GM12878 (cell line): ENCODE data around the gene RET.

ENCODE experiments used
- TF ChIP-seq, protein P1 (sequence below): IDR thresholded peaks from 2 replicates; pipeline ENCODE4 v1.6.1; 2012; ENCODE audit warnings: low read depth, low read length, improper control_type of control experiment
- TF ChIP-seq, protein P2 (sequence below), 3 experiments: IDR thresholded peaks in 2 of 3; conservative IDR thresholded peaks in 1 of 3; 2 replicates each; pipeline ENCODE4 v1.5.1; 2011; ENCODE audit warnings: low read depth in 3 of 3, low read length in 3 of 3, mild to moderate bottlenecking in 3 of 3, control low read depth in 2 of 3, moderate library complexity in 2 of 3, inconsistent platforms in 1 of 3, mixed read lengths in 1 of 3; ENCODE audit not compliant: control insufficient read depth in 2 of 3, insufficient read depth in 1 of 3; ENCODE audit errors: extremely low read depth in 1 of 3

DNA sequence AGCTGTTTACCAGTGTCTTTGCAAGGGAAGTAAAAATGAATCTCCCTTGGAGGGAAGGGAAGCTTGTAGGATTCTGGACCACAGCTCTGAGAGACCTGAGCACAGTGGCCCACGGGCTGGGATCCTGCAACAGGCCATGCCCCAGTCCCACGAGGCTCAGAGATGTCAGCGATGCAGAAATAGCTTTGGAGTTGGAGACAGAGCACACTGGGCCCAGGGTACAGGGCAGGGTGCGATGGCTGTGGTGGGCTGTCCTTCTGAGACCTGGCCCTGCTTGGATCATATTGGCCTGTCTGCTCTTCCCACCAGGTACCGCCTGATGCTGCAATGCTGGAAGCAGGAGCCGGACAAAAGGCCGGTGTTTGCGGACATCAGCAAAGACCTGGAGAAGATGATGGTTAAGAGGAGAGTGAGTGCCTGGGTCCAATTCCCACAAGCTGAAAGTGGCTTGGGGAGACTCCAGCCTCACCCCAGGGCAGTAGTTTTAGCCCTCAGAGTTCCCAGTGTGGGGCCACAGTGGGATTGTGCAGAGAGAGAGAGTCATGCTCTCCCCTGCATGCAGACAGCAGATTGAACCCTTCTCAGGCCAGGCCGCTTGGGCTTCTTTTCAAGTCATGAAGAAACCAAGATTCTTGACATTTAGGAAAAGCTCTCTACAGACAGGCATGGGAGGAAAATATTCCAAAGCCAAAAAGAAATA is 47.9 kb downstream of the RET start:
- TF ChIP-seq, protein P1, sequence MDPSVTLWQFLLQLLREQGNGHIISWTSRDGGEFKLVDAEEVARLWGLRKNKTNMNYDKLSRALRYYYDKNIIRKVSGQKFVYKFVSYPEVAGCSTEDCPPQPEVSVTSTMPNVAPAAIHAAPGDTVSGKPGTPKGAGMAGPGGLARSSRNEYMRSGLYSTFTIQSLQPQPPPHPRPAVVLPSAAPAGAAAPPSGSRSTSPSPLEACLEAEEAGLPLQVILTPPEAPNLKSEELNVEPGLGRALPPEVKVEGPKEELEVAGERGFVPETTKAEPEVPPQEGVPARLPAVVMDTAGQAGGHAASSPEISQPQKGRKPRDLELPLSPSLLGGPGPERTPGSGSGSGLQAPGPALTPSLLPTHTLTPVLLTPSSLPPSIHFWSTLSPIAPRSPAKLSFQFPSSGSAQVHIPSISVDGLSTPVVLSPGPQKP, result no peak
- TF ChIP-seq, protein P2, sequence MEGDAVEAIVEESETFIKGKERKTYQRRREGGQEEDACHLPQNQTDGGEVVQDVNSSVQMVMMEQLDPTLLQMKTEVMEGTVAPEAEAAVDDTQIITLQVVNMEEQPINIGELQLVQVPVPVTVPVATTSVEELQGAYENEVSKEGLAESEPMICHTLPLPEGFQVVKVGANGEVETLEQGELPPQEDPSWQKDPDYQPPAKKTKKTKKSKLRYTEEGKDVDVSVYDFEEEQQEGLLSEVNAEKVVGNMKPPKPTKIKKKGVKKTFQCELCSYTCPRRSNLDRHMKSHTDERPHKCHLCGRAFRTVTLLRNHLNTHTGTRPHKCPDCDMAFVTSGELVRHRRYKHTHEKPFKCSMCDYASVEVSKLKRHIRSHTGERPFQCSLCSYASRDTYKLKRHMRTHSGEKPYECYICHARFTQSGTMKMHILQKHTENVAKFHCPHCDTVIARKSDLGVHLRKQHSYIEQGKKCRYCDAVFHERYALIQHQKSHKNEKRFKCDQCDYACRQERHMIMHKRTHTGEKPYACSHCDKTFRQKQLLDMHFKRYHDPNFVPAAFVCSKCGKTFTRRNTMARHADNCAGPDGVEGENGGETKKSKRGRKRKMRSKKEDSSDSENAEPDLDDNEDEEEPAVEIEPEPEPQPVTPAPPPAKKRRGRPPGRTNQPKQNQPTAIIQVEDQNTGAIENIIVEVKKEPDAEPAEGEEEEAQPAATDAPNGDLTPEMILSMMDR (IDR thresholded peaks at IDR 0.05 in 2 of 3, conservative IDR thresholded peaks at IDR 0.05 in 1 of 3; ENCODE audit: control insufficient read depth in 2 of 3, extremely low read depth in 1 of 3, insufficient read depth in 1 of 3, low read depth in 3 of 3, low read length in 3 of 3), result no peak
